HEK293 (cell line): ENCODE data around the gene RAB21.

Experiments
- CTCF ChIA-PET: fragments of 350-600 bp; formaldehyde crosslinking; extraction: SDS; loops from one replicate; lab custom pipeline; 2021; ENCODE audit warnings: antibody characterized with exemption; lab: Yijun Ruan, JAX
- POLR2A ChIA-PET: fragments of 300-600 bp; formaldehyde crosslinking; extraction: SDS; loops from one replicate; lab custom pipeline; 2020; ENCODE audit warnings: antibody characterized with exemption, inconsistent platforms; lab: Yijun Ruan, JAX
- H3K27ac ChIP-seq: fragments of 200-500 bp; sonication (Bioruptor generic); 2 replicates; pipeline ENCODE4 v1.5.1; 2014; ENCODE audit warnings: low read depth, low read length, control low read depth, inconsistent platforms; ENCODE audit errors: extremely low read depth
- H3K36me3 ChIP-seq, 2 experiments: fragments of 200-500 bp in 1 of 2; sonication (Bioruptor generic) in 1 of 2; 1 replicate in 1 of 2; 2 replicates in 1 of 2; pipeline ENCODE4 v1.5.1; 2014 to 2017; ENCODE audit warnings: inconsistent platforms in 2 of 2, low read length in 2 of 2; ENCODE audit not compliant: control insufficient read depth in 2 of 2, insufficient read depth in 1 of 2
- H3K4me1 ChIP-seq: fragments of 200-500 bp; sonication (Bioruptor generic); 2 replicates; pipeline ENCODE4 v1.5.1; 2014; ENCODE audit warnings: mild to moderate bottlenecking, low read length, inconsistent platforms; ENCODE audit not compliant: control insufficient read depth, insufficient read depth
- H3K4me3 ChIP-seq: 2 replicates; pipeline ENCODE4 v1.5.1; 2011; ENCODE audit warnings: low read depth, mild to moderate bottlenecking, control low read depth, low read length, moderate library complexity
- H3K9me3 ChIP-seq: fragments of 200-500 bp; sonication (Bioruptor generic); 2 replicates; pipeline ENCODE4 v1.5.1; 2014; ENCODE audit warnings: low read depth, low read length, inconsistent platforms; ENCODE audit not compliant: control insufficient read depth, insufficient read depth
- KLF1 ChIP-seq: fragments of 450-650 bp; formaldehyde crosslinking; IDR thresholded peaks from 2 replicates; pipeline ENCODE4 v1.5.1; 2016; ENCODE audit warnings: missing biosample characterization, missing genetic modification characterization
- MEIS1 ChIP-seq: sonication (generic); formaldehyde crosslinking; IDR thresholded peaks from 2 replicates; pipeline ENCODE4 v1.8.1; 2022; ENCODE audit warnings: missing genetic modification reagents, mild to moderate bottlenecking, borderline replicate concordance
- SCRT1 ChIP-seq: fragments of 450-650 bp; formaldehyde crosslinking; IDR thresholded peaks from 2 replicates; pipeline ENCODE4 v1.5.1; 2016; ENCODE audit warnings: missing biosample characterization, missing genetic modification characterization, borderline replicate concordance
- SP2 ChIP-seq: fragments of 450-650 bp; formaldehyde crosslinking; IDR thresholded peaks from 2 replicates; pipeline ENCODE4 v1.5.1; 2016; ENCODE audit warnings: missing biosample characterization, missing genetic modification characterization
- ZBTB17 ChIP-seq: fragments of 450-650 bp; formaldehyde crosslinking; IDR thresholded peaks from 2 replicates; pipeline ENCODE4 v1.5.1; 2016; ENCODE audit warnings: missing biosample characterization, missing genetic modification characterization
- ZNF121 ChIP-seq: fragments of 450-650 bp; formaldehyde crosslinking; IDR thresholded peaks from 2 replicates; pipeline ENCODE4 v1.5.1; 2016; ENCODE audit warnings: missing biosample characterization, missing genetic modification characterization
- ZNF19 ChIP-seq: fragments of 450-650 bp; formaldehyde crosslinking; IDR thresholded peaks from 2 replicates; pipeline ENCODE4; 2016; ENCODE audit warnings: missing biosample characterization, missing genetic modification characterization, low read depth
- ZNF302 ChIP-seq: fragments of 450-650 bp; formaldehyde crosslinking; IDR thresholded peaks from 2 replicates; pipeline ENCODE4 v1.5.1; 2016; ENCODE audit warnings: missing biosample characterization, missing genetic modification characterization, low read depth
- ZNF416 ChIP-seq: fragments of 450-650 bp; formaldehyde crosslinking; IDR thresholded peaks from 2 replicates; pipeline ENCODE4 v1.5.1; 2016; ENCODE audit warnings: missing biosample characterization, missing genetic modification characterization
- ZNF514 ChIP-seq: fragments of 450-650 bp; formaldehyde crosslinking; IDR thresholded peaks from 2 replicates; pipeline ENCODE4 v1.5.1; 2016; ENCODE audit warnings: missing biosample characterization, missing genetic modification characterization
- ZNF548 ChIP-seq: fragments of 450-650 bp; formaldehyde crosslinking; IDR thresholded peaks from 2 replicates; pipeline ENCODE4 v1.5.1; 2016; ENCODE audit warnings: missing biosample characterization, missing genetic modification characterization
- ZNF660 ChIP-seq: fragments of 450-650 bp; IDR thresholded peaks from 2 replicates; pipeline ENCODE4 v1.5.1; 2018; ENCODE audit warnings: missing biosample characterization, mild to moderate bottlenecking, missing genetic modification characterization
- TF ChIP-seq, protein P1 (sequence below): fragments of 450-650 bp; formaldehyde crosslinking; IDR thresholded peaks from 2 replicates; pipeline ENCODE4 v1.5.1; 2016; ENCODE audit warnings: missing biosample characterization, missing genetic modification characterization
- TF ChIP-seq, protein P2 (sequence below): fragments of 450-650 bp; formaldehyde crosslinking; IDR thresholded peaks from 2 replicates; pipeline ENCODE4 v1.5.1; 2017; ENCODE audit warnings: missing biosample characterization, missing genetic modification characterization
- TF ChIP-seq, protein P3 (sequence below): fragments of 450-650 bp; formaldehyde crosslinking; IDR thresholded peaks from 2 replicates; pipeline ENCODE4 v1.5.1; 2016; ENCODE audit warnings: missing biosample characterization, missing genetic modification characterization
- TF ChIP-seq, protein P4 (sequence below): fragments of 450-650 bp; formaldehyde crosslinking; IDR thresholded peaks from 2 replicates; pipeline ENCODE4 v1.5.1; 2016; ENCODE audit warnings: missing biosample characterization, missing genetic modification characterization

The RAB21 gene

DNA sequence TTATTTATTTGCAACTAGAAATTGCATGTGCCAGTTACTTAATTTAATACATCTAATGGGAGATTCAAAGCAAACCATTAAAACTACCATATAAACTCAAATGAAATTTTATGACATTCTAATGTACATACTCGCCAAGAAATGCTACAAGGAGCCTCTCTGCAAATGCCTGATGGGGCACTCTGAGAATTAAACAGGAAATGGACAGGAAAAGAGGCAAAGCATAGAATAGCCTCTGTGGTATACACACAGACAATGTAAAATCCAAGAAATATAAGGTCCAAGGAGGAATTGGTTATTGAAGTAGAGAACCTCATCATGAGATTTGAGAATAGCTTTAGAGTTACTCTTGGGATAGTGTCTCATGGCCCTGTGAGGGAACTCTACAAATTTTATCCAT lies 41.2 kb downstream of the RAB21 start:
- Histone ChIP-seq H3K36me3 (no peaks in the 10 kb centered on the region; a peak in 1 of 3 replicates), H3K27ac (no peak overlapping the region), H3K9me3 (no peaks in the 10 kb centered on the region), H3K4me3 (no peak overlapping the region), H3K4me1 (no peaks in the 10 kb centered on the region)
- TF ChIP-seq, protein P1, sequence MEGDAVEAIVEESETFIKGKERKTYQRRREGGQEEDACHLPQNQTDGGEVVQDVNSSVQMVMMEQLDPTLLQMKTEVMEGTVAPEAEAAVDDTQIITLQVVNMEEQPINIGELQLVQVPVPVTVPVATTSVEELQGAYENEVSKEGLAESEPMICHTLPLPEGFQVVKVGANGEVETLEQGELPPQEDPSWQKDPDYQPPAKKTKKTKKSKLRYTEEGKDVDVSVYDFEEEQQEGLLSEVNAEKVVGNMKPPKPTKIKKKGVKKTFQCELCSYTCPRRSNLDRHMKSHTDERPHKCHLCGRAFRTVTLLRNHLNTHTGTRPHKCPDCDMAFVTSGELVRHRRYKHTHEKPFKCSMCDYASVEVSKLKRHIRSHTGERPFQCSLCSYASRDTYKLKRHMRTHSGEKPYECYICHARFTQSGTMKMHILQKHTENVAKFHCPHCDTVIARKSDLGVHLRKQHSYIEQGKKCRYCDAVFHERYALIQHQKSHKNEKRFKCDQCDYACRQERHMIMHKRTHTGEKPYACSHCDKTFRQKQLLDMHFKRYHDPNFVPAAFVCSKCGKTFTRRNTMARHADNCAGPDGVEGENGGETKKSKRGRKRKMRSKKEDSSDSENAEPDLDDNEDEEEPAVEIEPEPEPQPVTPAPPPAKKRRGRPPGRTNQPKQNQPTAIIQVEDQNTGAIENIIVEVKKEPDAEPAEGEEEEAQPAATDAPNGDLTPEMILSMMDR (tag by site-specific recombination) = no peak
- TF ChIP-seq ZNF19 (tag by site-specific recombination) = no peak
- no peak for TF ChIP-seq MEIS1
- TF ChIP-seq ZNF121 (tag by site-specific recombination) = no peak
- no peak for TF ChIP-seq SCRT1
- no peak for TF ChIP-seq ZNF548
- no peak for TF ChIP-seq ZNF514 (tag by site-specific recombination)
- TF ChIP-seq, protein P2, sequence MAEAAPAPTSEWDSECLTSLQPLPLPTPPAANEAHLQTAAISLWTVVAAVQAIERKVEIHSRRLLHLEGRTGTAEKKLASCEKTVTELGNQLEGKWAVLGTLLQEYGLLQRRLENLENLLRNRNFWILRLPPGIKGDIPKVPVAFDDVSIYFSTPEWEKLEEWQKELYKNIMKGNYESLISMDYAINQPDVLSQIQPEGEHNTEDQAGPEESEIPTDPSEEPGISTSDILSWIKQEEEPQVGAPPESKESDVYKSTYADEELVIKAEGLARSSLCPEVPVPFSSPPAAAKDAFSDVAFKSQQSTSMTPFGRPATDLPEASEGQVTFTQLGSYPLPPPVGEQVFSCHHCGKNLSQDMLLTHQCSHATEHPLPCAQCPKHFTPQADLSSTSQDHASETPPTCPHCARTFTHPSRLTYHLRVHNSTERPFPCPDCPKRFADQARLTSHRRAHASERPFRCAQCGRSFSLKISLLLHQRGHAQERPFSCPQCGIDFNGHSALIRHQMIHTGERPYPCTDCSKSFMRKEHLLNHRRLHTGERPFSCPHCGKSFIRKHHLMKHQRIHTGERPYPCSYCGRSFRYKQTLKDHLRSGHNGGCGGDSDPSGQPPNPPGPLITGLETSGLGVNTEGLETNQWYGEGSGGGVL (tag by site-specific recombination) = no peak
- TF ChIP-seq SP2 = no peak
- TF ChIP-seq ZNF416 = no peak
- TF ChIP-seq ZBTB17 (tag by site-specific recombination) = no peak
- no peak for TF ChIP-seq KLF1 (tag by site-specific recombination)
- TF ChIP-seq, protein P3, sequence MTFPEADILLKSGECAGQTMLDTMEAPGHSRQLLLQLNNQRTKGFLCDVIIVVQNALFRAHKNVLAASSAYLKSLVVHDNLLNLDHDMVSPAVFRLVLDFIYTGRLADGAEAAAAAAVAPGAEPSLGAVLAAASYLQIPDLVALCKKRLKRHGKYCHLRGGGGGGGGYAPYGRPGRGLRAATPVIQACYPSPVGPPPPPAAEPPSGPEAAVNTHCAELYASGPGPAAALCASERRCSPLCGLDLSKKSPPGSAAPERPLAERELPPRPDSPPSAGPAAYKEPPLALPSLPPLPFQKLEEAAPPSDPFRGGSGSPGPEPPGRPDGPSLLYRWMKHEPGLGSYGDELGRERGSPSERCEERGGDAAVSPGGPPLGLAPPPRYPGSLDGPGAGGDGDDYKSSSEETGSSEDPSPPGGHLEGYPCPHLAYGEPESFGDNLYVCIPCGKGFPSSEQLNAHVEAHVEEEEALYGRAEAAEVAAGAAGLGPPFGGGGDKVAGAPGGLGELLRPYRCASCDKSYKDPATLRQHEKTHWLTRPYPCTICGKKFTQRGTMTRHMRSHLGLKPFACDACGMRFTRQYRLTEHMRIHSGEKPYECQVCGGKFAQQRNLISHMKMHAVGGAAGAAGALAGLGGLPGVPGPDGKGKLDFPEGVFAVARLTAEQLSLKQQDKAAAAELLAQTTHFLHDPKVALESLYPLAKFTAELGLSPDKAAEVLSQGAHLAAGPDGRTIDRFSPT (tag by site-specific recombination) = no peak
- TF ChIP-seq ZNF660 = no peak
- ChIA-PET POLR2A (interaction anchor here (1.2 kb wide), 1 partner anchor 41 kb away, joined by 3 read pairs; the partner anchor contains the start of gene RAB21), CTCF (interaction anchor here (1.0 to 4.2 kb wide), 3 partner anchors 16 to 49 kb away, joined by 6 to 25 read pairs (median 7); no protein-coding TSS in a partner anchor)

DNA sequence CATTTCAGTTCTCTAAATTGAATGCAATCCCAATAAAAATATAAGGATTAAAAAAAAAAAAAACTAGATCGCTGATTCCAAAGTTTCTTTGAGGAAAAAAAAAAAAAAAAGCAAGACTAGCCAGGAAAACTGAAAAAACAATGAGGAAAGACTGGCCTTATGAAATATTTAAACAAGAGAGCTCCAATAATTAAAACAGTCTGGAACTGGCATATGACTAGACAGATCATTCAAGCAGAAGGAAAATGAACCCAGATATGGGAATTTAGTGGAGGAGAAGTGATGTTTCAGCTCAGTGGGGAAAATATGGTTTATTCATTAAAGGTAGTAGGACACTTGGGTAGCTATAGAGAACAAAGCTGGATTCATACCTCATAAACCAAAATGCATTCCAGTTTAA lies 42.9 kb downstream of the RAB21 start:
- no peaks in the 10 kb centered on the region for H3K9me3 ChIP-seq
- TF ChIP-seq, protein P4, sequence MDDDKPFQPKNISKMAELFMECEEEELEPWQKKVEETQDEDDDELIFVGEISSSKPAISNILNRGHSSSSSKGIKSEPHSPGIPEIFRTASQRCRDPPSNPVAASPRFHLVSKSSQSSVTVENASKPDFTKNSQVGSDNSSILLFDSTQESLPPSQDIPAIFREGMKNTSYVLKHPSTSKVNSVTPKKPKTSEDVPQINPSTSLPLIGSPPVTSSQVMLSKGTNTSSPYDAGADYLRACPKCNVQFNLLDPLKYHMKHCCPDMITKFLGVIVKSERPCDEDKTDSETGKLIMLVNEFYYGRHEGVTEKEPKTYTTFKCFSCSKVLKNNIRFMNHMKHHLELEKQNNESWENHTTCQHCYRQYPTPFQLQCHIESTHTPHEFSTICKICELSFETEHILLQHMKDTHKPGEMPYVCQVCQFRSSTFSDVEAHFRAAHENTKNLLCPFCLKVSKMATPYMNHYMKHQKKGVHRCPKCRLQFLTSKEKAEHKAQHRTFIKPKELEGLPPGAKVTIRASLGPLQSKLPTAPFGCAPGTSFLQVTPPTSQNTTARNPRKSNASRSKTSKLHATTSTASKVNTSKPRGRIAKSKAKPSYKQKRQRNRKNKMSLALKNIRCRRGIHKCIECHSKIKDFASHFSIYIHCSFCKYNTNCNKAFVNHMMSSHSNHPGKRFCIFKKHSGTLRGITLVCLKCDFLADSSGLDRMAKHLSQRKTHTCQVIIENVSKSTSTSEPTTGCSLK (tag by site-specific recombination) = no peak
- TF ChIP-seq ZNF302 (tag by site-specific recombination) = no peak
- ChIA-PET POLR2A (no interaction called here), CTCF (interaction anchor here (0.6 to 4.2 kb wide), 2 partner anchors 17 to 85 kb away, joined by 4 to 25 read pairs; no protein-coding TSS in a partner anchor)
- H3K4me1 ChIP-seq = no peaks in the 10 kb centered on the region
- H3K36me3 ChIP-seq = no peaks in the 10 kb centered on the region
- H3K4me3 ChIP-seq = no peak overlapping the region
- H3K27ac ChIP-seq = no peak overlapping the region
